Measurements from ENCODE around the gene SMIM7.

SMIM7 gene

DNA sequence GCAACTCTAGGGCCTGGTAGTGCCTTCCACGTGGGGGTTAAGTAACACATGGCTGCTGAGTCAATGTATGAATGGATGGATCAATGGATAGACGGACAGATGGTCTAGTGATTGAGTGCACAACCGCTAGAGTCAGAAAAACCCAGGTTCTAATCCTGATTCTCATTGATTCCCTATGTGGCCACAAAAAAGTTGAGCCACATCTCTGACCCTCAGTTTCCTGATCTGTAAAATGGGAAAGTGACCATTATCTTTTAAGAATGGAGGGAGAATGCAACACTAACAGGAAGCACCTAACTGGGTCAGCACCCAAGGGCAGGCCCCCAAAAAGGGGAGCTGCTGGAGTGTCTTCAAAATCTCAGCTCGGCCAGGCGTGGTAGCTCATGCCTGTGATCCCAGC, 2.6 kb downstream of the SMIM7 start:
- Histone ChIP-seq H3K9ac (ENCODE audit: low read depth, low read length, poor library complexity, severe bottlenecking) (no peak overlapping the region), H3K4me3 (ENCODE audit: low read length, poor library complexity, severe bottlenecking) (no peak overlapping the region), H3K4me2 (ENCODE audit: low read depth, low read length, poor library complexity, severe bottlenecking) (no peak overlapping the region), H3K36me3 (ENCODE audit: insufficient read depth, low read length) (peaks cover 35% of the 10 kb centered on the region; the same call in 1 of the 2 replicates), H3K79me2 (ENCODE audit: insufficient read depth, low read length) (peaks cover 35% of the 10 kb centered on the region), H3F3A (ENCODE audit: low read depth) (no peaks in the 10 kb centered on the region), H3K9me3 (ENCODE audit: insufficient read depth, low read depth, low read length) (no peaks in the 10 kb centered on the region), H3K4me1 (ENCODE audit: insufficient read depth, low read length, poor library complexity, severe bottlenecking) (peaks cover 37% of the 10 kb centered on the region), H3K9me2 (replicated peaks; ENCODE audit: low read depth, low read length) (no peaks in the 10 kb centered on the region), H3K27me3 (ENCODE audit: insufficient read depth, low read length, poor library complexity, severe bottlenecking) (no peaks in the 10 kb centered on the region), H4K20me1 (ENCODE audit: insufficient read depth, low read length, poor library complexity, severe bottlenecking) (peaks cover 24% of the 10 kb centered on the region), H2AFZ (ENCODE audit: low read length) (no peak overlapping the region)
- TF ChIP-seq EZH2phosphoT487 (IDR thresholded peaks at IDR 0.05; ENCODE audit: borderline replicate concordance), result no peak
- TF ChIP-seq, protein P1, sequence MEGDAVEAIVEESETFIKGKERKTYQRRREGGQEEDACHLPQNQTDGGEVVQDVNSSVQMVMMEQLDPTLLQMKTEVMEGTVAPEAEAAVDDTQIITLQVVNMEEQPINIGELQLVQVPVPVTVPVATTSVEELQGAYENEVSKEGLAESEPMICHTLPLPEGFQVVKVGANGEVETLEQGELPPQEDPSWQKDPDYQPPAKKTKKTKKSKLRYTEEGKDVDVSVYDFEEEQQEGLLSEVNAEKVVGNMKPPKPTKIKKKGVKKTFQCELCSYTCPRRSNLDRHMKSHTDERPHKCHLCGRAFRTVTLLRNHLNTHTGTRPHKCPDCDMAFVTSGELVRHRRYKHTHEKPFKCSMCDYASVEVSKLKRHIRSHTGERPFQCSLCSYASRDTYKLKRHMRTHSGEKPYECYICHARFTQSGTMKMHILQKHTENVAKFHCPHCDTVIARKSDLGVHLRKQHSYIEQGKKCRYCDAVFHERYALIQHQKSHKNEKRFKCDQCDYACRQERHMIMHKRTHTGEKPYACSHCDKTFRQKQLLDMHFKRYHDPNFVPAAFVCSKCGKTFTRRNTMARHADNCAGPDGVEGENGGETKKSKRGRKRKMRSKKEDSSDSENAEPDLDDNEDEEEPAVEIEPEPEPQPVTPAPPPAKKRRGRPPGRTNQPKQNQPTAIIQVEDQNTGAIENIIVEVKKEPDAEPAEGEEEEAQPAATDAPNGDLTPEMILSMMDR (conservative IDR thresholded peaks at IDR 0.05; ENCODE audit: low read length), result no peak

DNA sequence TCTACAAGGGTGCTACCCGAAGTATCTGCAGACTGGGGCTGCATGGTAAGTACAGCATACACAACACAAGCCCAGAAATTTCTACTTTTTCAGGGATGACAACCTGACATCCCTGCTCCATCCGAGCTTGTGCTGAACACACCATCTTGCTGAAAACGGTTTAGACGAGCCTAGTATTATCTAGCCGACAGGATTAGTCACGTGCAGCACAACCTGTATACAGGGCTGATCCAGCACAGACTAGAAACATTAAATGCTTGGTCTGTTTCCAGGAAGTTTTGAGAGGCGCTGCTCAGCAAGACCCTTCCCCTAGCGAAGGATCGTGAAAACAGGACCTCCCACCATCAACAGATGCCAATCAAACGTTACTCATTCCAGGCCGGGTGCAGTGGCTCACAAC, 4.2 kb downstream of the SMIM7 start:
- H3F3A ChIP-seq (ENCODE audit: low read depth), result no peaks in the 10 kb centered on the region
- H4K20me1 ChIP-seq (ENCODE audit: insufficient read depth, low read length, poor library complexity, severe bottlenecking), result peaks cover 25% of the 10 kb centered on the region
- H3K36me3 ChIP-seq (ENCODE audit: insufficient read depth, low read length), result peaks cover 50% of the 10 kb centered on the region; the same call in 1 of the 2 replicates
- H3K9me3 ChIP-seq (ENCODE audit: insufficient read depth, low read depth, low read length), result no peaks in the 10 kb centered on the region
- TF ChIP-seq, protein P1 (conservative IDR thresholded peaks at IDR 0.05; ENCODE audit: low read length), result no peak
- no peak for TF ChIP-seq EZH2phosphoT487 (IDR thresholded peaks at IDR 0.05; ENCODE audit: borderline replicate concordance)
- no peak overlapping the region for H3K4me2 ChIP-seq (ENCODE audit: low read depth, low read length, poor library complexity, severe bottlenecking)
- peaks cover 34% of the 10 kb centered on the region for H3K79me2 ChIP-seq (ENCODE audit: insufficient read depth, low read length)
- no peak overlapping the region for H3K4me3 ChIP-seq (ENCODE audit: low read length, poor library complexity, severe bottlenecking)
- H2AFZ ChIP-seq (ENCODE audit: low read length), result no peak overlapping the region
- peaks cover 24% of the 10 kb centered on the region for H3K4me1 ChIP-seq (ENCODE audit: insufficient read depth, low read length, poor library complexity, severe bottlenecking)
- no peaks in the 10 kb centered on the region for H3K27me3 ChIP-seq (ENCODE audit: insufficient read depth, low read length, poor library complexity, severe bottlenecking)
- H3K9me2 ChIP-seq (replicated peaks; ENCODE audit: low read depth, low read length), result no peaks in the 10 kb centered on the region
- no peak overlapping the region for H3K9ac ChIP-seq (ENCODE audit: low read depth, low read length, poor library complexity, severe bottlenecking)

DNA sequence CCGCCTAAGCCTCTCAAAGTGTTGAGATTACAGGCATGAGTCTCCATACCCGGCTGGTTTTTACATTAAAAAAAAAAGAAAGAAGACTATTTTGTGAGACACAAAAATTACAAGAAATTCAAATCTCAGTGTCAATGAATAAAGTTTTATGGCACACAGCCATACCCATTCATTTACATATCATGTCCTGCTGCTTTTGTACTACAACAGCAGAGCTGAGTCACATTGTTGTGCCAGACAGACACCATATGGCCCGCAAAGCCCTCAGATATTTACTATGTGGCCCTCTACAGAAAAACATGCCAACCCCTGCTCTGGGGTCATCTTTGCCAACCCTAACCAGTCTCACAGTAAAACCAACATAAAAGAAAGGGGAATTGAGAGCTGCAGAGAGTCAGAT, 5.3 kb downstream of the SMIM7 start:
- no peak overlapping the region for H3K9ac ChIP-seq (ENCODE audit: low read depth, low read length, poor library complexity, severe bottlenecking)
- H3K27me3 ChIP-seq (ENCODE audit: insufficient read depth, low read length, poor library complexity, severe bottlenecking), result no peaks in the 10 kb centered on the region
- no peaks in the 10 kb centered on the region for H3K9me3 ChIP-seq (ENCODE audit: insufficient read depth, low read depth, low read length)
- no peak overlapping the region for H3K4me2 ChIP-seq (ENCODE audit: low read depth, low read length, poor library complexity, severe bottlenecking)
- H3K9me2 ChIP-seq (replicated peaks; ENCODE audit: low read depth, low read length), result no peaks in the 10 kb centered on the region
- peaks cover 27% of the 10 kb centered on the region for H3K4me1 ChIP-seq (ENCODE audit: insufficient read depth, low read length, poor library complexity, severe bottlenecking)
- no peaks in the 10 kb centered on the region for H3F3A ChIP-seq (ENCODE audit: low read depth)
- H4K20me1 ChIP-seq (ENCODE audit: insufficient read depth, low read length, poor library complexity, severe bottlenecking), result peaks cover 28% of the 10 kb centered on the region
- H3K36me3 ChIP-seq (ENCODE audit: insufficient read depth, low read length), result peaks cover 52% of the 10 kb centered on the region; the same call in 1 of the 2 replicates
- peaks cover 29% of the 10 kb centered on the region for H3K79me2 ChIP-seq (ENCODE audit: insufficient read depth, low read length)
- no peak for TF ChIP-seq EZH2phosphoT487 (IDR thresholded peaks at IDR 0.05; ENCODE audit: borderline replicate concordance)
- TF ChIP-seq, protein P1 (conservative IDR thresholded peaks at IDR 0.05; ENCODE audit: low read length), result no peak
- H3K4me3 ChIP-seq (ENCODE audit: low read length, poor library complexity, severe bottlenecking), result no peak overlapping the region
- no peak overlapping the region for H2AFZ ChIP-seq (ENCODE audit: low read length)

Data from Loucy (cell line).